Glomerular endothelial cell (primary cell): ENCODE measurements around the gene MRPL39. TPM values are rescaled to one million over a fixed set of nuclear protein-coding genes. Genes with fewer than 3 reads are reported as not detected.

Source experiments
- DNase-seq: peaks from one replicate; pipeline ENCODE4 v3.0.0-alpha.2; 2011; ENCODE audit warnings: low read depth, low spot score; ENCODE audit errors: extremely low read depth
- total RNA-seq: library from RNA; depleted of rRNA; stranded (reverse); fragments of >200 nt; gene quantifications from 2 replicates; pipeline ENCODE4 v1.2.3, GENCODE V29; 2015

MRPL39 gene
- total RNA-seq, 1 donor from 2014 or later = 22.3 TPM

DNA sequence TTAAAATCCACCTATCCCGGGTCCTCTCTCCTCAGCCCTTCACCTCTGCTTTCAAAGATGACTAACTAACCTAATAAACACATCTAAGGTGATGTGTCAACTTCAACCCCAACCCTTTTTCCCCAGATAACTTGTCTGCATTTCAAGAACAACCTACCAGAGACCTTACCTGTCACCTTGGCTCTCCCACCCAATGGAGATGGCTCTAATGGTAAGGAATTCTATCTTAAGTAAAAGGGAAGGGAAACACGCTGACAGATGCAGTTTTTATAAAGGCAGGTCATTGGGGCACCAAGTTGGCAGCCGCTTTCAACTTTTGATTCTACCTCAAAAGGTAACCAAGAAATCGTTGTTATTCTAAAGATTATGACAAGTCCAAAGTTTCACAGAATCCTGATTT lies 37.6 kb downstream of the MRPL39 start:
- DNase-seq = no peak

DNA sequence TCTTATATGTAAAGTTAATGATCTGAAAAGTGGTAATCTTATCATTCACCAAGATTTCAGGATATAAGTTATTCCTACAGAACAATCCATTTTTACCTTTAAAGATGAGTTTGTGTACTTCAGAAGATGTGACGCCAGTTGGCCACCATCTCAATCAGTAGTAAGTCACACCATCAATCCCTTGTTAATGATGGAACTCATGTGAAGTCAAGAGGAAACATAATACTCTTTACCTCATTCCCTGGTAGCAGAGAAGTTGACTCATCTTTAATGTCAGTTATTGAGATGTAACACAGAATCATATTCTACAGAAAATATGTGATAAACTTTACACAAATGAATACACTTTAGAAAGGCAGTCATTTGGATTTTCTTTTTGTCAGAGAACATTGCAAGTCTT lies 38.2 kb downstream of the MRPL39 start:
- DNase-seq = no peak

DNA sequence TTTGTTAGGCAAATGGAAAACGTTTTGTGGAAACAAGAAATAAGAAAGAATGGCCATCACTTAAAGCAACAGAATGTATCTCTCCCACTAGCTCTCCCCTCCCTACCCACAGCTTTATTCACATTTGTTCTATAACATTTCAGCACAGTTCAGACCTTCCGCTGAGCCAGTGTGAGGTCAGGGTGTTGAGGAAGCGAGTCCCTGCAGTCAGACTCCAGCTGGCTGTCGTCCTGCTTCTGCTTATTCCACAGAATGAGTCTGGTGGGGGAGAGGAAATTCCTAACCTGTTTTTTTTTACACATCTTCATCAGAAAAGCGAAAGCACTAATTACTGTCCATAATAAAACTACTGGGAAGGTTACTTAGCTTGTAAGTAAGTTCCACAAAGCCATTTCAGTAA lies 39.0 kb downstream of the MRPL39 start:
- DNase-seq = peak; percentile 56

DNA sequence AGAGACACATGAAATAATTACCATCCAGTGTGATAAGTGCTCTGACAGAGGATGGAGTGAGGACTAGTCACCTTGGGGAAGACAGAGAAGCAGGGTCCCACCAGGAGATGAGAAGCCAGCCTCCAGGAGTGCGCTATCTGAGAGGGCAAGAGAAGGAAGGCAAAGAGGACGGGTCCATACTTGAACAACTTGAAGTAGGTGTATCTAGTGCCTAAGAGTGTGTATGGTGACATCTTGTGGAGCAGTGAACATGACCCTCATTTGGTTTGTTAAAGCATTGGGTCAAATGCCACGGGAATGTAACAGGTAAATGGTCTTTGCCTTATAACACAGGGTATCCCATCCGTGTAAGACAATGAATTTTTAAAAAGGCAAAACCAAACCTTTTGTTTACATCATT lies 39.8 kb downstream of the MRPL39 start:
- DNase-seq = no peak

- DNase-seq = no peak
These were observed 40.6 kb downstream of the MRPL39 start for GRCh38 chr21:25566645-25567044.

DNA sequence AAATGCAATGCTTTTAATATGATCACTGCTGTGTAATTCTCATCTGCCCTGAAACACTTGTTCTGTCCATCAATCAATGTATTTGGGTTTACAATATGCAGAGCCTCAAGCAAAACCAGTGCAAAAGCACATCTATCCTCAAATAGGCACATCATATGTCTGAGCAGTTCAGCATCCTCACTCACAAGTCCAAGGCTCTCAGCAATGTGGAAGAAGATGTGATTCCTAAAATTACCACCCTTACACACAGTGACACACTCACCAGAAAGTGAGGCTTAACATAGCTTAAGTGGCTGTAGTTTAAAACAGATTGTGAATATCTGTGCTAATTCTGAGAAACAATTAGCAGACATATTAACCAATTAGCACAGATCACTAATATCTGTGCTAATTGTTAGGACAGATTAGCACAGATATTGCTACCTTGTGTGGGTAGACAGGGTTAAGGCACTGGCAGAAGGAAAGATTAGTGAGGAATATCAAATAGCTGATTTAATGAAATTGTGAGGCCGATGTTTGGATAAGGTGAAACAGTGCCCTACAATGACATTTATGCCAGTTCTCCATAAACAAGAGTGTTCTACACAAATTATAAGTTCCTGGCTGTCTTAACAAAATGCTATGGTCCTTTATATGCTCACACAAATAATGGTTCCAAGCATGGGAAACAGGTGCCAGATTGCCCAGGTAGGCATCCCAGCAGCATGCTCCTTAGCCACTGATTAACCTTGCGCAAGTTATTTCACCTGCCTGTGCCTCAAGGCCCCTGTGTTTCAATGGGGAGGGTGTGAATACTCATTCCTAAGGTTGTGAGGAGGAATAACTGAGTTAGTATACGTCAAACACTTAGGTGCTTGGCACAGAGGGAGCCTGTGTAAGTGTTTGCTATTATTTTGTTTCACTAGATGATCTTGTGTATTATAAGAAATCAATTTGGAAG lies 41.7 kb downstream of the MRPL39 start:
- DNase-seq = no peak

GRCh38 chr21:25564349-25564948 lies 42.8 kb downstream of the MRPL39 start:
- no peak for DNase-seq

DNA sequence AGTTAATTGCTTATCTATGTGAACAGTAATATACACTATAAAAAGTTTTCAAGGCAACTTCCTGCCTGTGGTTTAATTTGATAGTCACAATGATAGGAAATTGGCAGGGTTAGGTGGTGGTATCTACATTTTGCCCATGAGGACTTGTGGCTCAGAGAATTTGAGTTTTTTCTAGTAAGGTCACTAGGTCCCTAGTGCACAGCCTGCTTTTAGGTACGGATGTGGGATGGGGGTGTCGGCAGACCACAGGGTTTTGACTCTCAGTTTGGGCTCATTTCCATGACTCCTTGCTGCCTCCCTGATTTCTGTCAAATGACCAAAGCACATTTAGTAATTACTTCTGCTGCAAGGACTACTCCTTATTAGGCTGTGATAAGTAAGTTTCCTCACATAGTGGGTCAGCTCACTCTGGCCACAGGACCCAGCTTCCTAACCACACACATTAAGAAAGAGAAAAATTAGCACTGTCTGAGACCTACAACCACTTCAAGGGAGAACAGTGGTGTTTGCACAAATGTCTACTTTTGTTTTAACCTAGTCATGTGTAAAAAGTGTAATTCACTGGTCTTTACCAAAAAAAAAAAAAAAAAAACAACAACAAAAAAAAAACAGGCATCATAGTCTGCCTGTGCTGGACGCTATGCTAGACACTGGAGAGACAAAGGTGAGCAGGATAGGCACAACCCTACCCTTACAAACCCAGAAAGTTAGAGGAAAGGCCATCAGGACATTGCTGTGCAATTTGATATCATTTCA lies 43.7 kb downstream of the MRPL39 start:
- DNase-seq = no peak

GRCh38 chr21:25562660-25563059 lies 44.6 kb downstream of the MRPL39 start:
- no peak for DNase-seq

GRCh38 chr21:25561668-25562641 lies 45.3 kb downstream of the MRPL39 start:
- DNase-seq = no peak

- no peak for DNase-seq
These were observed 46.4 kb downstream of the MRPL39 start for GRCh38 chr21:25560891-25561290.

DNA sequence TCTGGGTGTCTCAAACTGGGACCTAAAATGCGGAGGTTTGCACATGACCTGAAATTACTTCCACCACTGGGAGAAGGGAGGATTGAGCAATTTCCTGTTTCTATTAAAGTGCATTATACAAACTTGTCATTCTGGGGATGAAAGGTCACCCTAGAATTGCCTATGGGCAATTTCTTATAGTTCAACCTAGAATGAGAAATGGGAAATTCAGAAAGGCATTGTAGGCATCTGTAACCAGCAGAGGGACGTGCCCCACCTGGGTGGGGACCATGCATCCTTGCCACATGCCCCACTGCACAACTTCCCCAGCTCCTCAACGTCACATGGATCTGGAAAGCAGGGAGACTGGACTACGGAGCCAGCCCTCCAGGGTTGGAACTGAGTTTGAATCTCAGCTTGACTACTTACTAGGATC lies 47.0 kb downstream of the MRPL39 start:
- no peak for DNase-seq

DNA sequence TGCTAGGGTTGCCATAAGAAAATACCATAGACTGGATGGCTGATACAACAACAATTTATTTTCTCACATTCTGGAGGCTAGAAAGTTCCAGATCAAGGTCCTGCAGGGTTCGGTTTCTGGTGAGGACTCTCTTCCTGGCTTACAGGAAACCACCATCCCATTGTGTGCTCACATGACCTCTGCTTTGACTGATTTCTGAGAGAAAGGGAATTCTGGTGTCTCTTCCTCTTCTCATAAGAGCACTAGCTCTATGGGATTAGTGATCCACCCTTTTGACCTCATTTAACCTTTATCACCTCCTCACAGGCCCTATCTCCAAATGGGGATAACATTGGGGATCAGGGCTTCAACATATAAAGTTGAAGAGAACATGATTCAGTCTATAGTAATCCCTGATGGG lies 47.5 kb downstream of the MRPL39 start:
- no peak for DNase-seq

DNA sequence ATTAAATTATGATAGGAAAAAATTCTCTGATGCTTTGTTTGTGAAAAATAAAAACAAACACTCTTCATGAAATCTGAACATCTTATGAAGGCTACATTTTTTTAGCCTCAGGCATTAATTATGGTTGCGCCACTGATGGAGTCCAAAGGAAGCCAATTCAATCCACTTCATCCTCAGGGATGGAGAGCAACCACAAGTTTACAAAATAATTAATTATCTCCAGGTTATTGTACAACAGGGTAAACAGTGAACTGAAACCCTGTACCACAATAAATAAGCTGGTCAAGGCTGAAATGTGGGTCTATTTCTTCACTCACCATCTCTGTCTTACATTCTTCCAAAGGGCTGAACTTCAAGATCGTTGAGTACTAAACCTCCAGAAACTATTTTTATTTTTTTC lies 49.2 kb downstream of the MRPL39 start:
- no peak for DNase-seq

- no peak for DNase-seq
These were observed 50.1 kb downstream of the MRPL39 start for GRCh38 chr21:25557180-25557579.

DNA sequence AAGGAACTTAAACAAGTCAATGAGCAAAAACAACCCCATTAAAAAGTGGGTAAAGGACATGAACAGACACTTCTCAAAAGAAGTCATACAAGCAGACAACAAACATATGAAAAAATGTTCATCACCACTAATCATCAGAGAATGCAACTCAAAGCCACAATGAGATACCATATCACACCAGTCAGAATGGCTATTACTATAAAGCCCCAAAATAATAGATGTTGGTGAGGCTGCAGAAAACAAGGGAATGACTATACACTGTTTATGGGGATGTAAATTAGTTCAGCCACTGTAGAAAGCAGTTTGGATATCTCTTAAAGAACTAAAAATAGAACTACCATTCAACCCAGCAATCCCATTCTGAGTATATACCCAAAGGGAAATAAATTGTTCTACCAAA lies 51.2 kb downstream of the MRPL39 start:
- DNase-seq = no peak

GRCh38 chr21:25555492-25555891 lies 51.8 kb downstream of the MRPL39 start:
- no peak for DNase-seq

- DNase-seq = no peak
These were observed 54.4 kb downstream of the MRPL39 start for GRCh38 chr21:25552856-25553255.

DNA sequence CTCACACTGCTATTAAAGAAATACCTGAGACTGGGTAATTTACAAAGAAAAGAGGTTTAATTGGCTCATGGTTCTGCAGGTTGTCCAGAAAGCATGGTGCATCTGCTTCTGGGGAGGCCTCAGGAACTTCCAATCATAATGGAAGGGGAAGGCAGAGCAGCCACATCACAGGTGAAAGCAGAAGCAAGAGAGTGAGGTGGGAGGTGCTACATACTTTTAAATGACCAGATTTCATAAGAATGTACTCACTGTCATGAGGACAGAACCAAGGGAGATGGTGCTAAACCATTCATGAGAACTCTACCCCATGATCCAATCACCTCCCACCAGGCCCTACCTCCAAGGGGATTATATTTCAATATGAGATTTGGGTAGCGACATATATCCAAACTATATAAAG lies 55.7 kb downstream of the MRPL39 start:
- no peak for DNase-seq

DNA sequence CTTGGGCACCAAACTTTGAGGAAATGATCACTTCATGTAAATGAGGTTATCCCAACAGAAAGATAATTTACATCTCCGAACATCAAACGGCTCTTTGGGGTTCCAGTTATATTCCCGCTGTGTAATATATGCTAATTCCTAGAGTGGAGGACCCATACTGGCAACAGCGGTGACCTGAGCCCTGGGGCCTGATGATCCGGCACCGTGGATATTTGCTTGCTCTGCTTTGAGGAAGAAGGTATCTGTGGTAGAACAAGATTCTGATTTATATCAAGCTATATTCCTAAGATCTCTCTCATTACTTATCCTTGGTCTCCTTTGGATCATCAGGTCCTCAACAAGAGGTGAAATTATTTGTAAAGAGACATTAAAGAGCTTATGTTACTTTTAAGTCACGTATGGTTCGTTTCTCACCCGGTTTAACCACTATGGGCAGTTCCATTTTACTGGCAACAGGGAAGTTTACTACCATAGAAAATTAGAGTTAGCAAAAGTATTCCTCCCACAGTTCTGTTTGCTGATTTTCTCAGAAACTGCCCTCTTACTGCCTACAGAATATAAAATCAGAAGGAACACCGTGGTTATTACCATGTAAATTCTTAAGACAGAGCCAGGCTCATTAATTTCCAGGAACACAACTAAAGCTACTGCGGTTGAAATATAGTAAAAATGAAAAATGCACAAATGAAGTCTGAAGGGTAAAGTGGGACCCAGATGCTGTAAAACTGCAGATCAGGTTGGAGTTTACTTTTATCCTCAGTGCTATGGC lies 56.7 kb downstream of the MRPL39 start:
- DNase-seq = no peak
